Mesothelial cell of epicardium (in vitro differentiated cells): ENCODE measurements around the gene MLLT6. TPM values are rescaled to one million over a fixed set of nuclear protein-coding genes. Genes with fewer than 3 reads are reported as not detected.

ENCODE experiments used
- DNase-seq, 2 experiments: peaks; one replicate each; pipeline ENCODE4 v3.0.0; 2021; ENCODE audit warnings: low spot score in 2 of 2; ENCODE audit not compliant: unreplicated experiment in 2 of 2
- H3K27ac Mint-ChIP-seq: 2 replicates; pipeline ENCODE4 v1.8.0; 2021; ENCODE audit warnings: mixed read lengths
- H3K27me3 Mint-ChIP-seq: 2 replicates; pipeline ENCODE4 v1.8.0; 2021; ENCODE audit warnings: low read depth, mixed read lengths
- H3K36me3 Mint-ChIP-seq: 2 replicates; pipeline ENCODE4 v1.8.0; 2021; ENCODE audit warnings: mixed read lengths
- H3K4me1 Mint-ChIP-seq: 2 replicates; pipeline ENCODE4 v1.8.0; 2021; ENCODE audit warnings: mixed read lengths
- H3K4me3 Mint-ChIP-seq: 2 replicates; pipeline ENCODE4 v1.8.0; 2021; ENCODE audit warnings: mild to moderate bottlenecking, moderate library complexity, mixed read lengths
- H3K9me3 Mint-ChIP-seq: 2 replicates; pipeline ENCODE4 v1.8.0; 2021; ENCODE audit warnings: mixed read lengths
- microRNA-seq: library from miRNA; unstranded; fragments of <30 nt; microRNA quantifications from one replicate; pipeline ENCODE4 v1.2.0, GENCODE V29; 2021; ENCODE audit warnings: inconsistent platforms, mixed read lengths
- total RNA-seq: library from RNA; stranded (reverse); gene quantifications from 3 replicates; pipeline ENCODE4 v1.2.1, GENCODE V29; 2021
- TF ChIP-seq, protein P1 (sequence below): fragments of 200-600 bp; sonication (generic); IDR thresholded peaks from one replicate; pipeline ENCODE4 v1.5.0; 2021; ENCODE audit warnings: antibody characterized with exemption; ENCODE audit not compliant: unreplicated experiment

Gene MLLT6
- total RNA-seq, 1 donor from 2014 or later: 184 TPM

- TF ChIP-seq, protein P1, sequence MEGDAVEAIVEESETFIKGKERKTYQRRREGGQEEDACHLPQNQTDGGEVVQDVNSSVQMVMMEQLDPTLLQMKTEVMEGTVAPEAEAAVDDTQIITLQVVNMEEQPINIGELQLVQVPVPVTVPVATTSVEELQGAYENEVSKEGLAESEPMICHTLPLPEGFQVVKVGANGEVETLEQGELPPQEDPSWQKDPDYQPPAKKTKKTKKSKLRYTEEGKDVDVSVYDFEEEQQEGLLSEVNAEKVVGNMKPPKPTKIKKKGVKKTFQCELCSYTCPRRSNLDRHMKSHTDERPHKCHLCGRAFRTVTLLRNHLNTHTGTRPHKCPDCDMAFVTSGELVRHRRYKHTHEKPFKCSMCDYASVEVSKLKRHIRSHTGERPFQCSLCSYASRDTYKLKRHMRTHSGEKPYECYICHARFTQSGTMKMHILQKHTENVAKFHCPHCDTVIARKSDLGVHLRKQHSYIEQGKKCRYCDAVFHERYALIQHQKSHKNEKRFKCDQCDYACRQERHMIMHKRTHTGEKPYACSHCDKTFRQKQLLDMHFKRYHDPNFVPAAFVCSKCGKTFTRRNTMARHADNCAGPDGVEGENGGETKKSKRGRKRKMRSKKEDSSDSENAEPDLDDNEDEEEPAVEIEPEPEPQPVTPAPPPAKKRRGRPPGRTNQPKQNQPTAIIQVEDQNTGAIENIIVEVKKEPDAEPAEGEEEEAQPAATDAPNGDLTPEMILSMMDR: no peak
- Mint-ChIP-seq H3K4me1 (no peaks in the 10 kb centered on the region), H3K27ac (no peak overlapping the region), H3K4me3 (no peak overlapping the region), H3K27me3 (no peaks in the 10 kb centered on the region), H3K36me3 (peaks cover 39% of the 10 kb centered on the region), H3K9me3 (no peaks in the 10 kb centered on the region)
- no peak for DNase-seq
Observed at GRCh38 chr17:38766341-38766740, 61.3 kb downstream of the MLLT6 start.

DNA sequence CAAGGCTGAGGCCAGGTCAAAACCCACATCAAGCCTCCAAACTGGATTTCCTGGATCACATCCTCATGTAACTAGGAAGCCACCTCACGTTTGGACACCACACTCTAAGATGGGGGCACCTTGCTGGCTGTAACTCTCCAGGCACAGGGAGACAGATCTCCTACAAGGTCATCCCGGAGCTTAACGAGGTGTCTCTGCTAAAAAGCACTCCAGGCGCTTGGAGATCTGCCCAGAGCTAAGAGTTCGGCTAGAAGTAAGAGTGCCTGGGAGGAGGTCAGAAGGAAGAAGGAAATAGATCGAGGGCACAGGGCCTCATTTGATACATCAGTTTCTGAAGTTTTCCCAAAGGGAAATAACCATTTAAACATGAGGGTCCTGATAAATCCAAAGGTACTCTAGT, 63.3 kb downstream of the MLLT6 start:
- H3K4me3 Mint-ChIP-seq: no peak overlapping the region
- H3K9me3 Mint-ChIP-seq: no peaks in the 10 kb centered on the region
- H3K27ac Mint-ChIP-seq: no peak overlapping the region
- H3K36me3 Mint-ChIP-seq: peaks cover 47% of the 10 kb centered on the region
- TF ChIP-seq, protein P1: no peak
- DNase-seq: no peak
- H3K4me1 Mint-ChIP-seq: no peaks in the 10 kb centered on the region
- no peaks in the 10 kb centered on the region for H3K27me3 Mint-ChIP-seq

DNA sequence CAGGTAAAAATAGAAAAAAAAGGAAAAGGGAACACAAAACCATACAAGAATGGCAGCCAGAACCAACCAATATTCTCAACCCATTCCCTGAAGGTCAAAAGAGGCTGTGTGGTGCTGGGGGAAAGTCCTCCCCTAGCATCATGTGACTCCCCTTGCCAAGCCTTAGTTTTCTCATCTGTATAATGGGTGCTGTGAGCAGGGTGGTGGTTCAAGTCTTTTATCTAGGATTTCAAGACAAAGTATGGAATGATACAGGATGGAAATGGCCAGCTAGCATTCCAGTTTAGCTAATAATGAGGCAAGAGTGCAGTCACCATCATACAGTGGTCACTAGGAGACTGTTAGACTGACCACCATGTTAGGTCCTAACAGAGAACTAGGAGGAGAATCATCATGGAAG, 68.2 kb downstream of the MLLT6 start:
- no peaks in the 10 kb centered on the region for H3K27me3 Mint-ChIP-seq
- H3K27ac Mint-ChIP-seq: no peak overlapping the region
- H3K9me3 Mint-ChIP-seq: no peaks in the 10 kb centered on the region
- DNase-seq: no peak
- H3K36me3 Mint-ChIP-seq: peaks cover 48% of the 10 kb centered on the region
- H3K4me3 Mint-ChIP-seq: no peak overlapping the region
- H3K4me1 Mint-ChIP-seq: no peaks in the 10 kb centered on the region
- TF ChIP-seq, protein P1: no peak

DNA sequence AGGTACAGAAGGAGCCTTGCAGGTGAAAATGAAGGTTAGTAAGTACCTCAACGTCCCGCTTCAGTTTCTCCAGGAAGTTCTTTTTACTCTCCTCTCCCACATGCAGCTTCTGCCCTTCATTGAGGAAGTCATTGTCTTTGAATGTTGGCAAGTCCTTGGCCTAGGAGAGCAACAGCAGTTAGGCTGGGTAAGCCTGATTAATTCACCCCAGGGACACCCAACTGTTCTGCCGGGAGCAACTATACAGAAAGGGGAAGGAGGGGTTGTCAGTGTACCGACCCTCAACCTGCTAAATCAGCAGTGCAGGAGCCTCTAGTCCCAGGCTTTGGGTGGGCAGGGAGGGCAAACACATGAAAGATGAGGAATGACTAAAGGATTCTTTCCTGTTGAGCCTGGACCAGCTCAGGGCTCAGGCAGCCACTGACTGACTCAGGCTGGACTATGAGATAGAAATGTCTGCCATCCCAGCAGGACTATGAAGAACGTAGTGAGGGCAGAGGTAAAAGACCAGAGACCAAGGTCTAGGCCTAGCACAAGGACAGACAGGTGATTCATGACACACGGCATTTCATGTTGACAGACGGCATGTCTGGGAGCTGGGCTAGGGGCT, 72.7 kb downstream of the MLLT6 start:
- no peak for DNase-seq
- no peak overlapping the region for H3K27ac Mint-ChIP-seq
- no peak overlapping the region for H3K4me3 Mint-ChIP-seq
- H3K4me1 Mint-ChIP-seq: no peaks in the 10 kb centered on the region
- TF ChIP-seq, protein P1: no peak
- H3K27me3 Mint-ChIP-seq: no peaks in the 10 kb centered on the region
- H3K36me3 Mint-ChIP-seq: peaks cover 43% of the 10 kb centered on the region
- no peaks in the 10 kb centered on the region for H3K9me3 Mint-ChIP-seq

Small RNAs within 50 kb of the gene (microRNA-seq; reads per million reads assigned to microRNA genes)
- 4.1 reads per million, percentile 12 among the genes with 10 or more reads in this experiment for gene MIR4726
- gene MIR4734: not detected

Other genes with a start within 250 kb of the MLLT6 start
- 19.4 to 21.4 TPM (median 20.8 TPM) in 3 replicates for gene SRCIN1, start 99.3 kb upstream of the MLLT6 start, total RNA-seq
- gene EPOP, start 30.3 kb upstream of the MLLT6 start, total RNA-seq: 3.7 to 4.0 TPM (median 3.8 TPM) in 3 replicates
- gene CISD3, start 25.1 kb downstream of the MLLT6 start, total RNA-seq: 4.6 to 5.6 TPM (median 5.1 TPM) in 3 replicates
- 83.3 to 95.8 TPM (median 91.9 TPM) in 3 replicates for gene PCGF2, start 43.1 kb downstream of the MLLT6 start, total RNA-seq
- gene PSMB3, start 47.5 kb downstream of the MLLT6 start, total RNA-seq: 107 to 121 TPM (median 115 TPM) in 3 replicates
- gene PIP4K2B, start 94.3 kb downstream of the MLLT6 start, total RNA-seq: 73.5 to 81.1 TPM (median 76.0 TPM) in 3 replicates
- gene CWC25, start 120.0 kb downstream of the MLLT6 start, total RNA-seq: 19.5 to 20.9 TPM (median 20.5 TPM) in 3 replicates
- 1,597 to 1,708 TPM (median 1,659 TPM) in 3 replicates for gene RPL23, start 148.4 kb downstream of the MLLT6 start, total RNA-seq
- 144 to 152 TPM (median 146 TPM) in 3 replicates for gene LASP1, start 164.8 kb downstream of the MLLT6 start, total RNA-seq